Astrocyte (in vitro differentiated cells and primary cell): ENCODE measurements around the gene NRROS. TPM values are rescaled to one million over a fixed set of nuclear protein-coding genes. Genes with fewer than 3 reads are reported as not detected.

Experiments used
- DNase-seq: peaks from one replicate; pipeline ENCODE4 v3.0.0-alpha.2; 2010; ENCODE audit warnings: low read depth
- FAIRE-seq: peaks from 2 replicates; lab custom pipeline; 2011; peaks lifted over from hg19 to GRCh38; lab: Jason Lieb, UNC
- H2AFZ ChIP-seq: 2 replicates; pipeline ENCODE4 v1.6.0; 2012; ENCODE audit warnings: low read depth, low read length, inconsistent platforms
- H3K27ac ChIP-seq: 2 replicates; pipeline ENCODE4 v1.5.1; 2011; ENCODE audit warnings: low read depth, low read length, inconsistent platforms
- H3K27me3 ChIP-seq: 2 replicates; pipeline ENCODE4 v1.6.0; 2011; ENCODE audit warnings: low read length, inconsistent platforms; ENCODE audit not compliant: insufficient read depth
- H3K36me3 ChIP-seq: 2 replicates; pipeline ENCODE4 v1.5.1; 2011; ENCODE audit warnings: low read length, inconsistent platforms; ENCODE audit not compliant: insufficient read depth
- H3K4me1 ChIP-seq: 2 replicates; pipeline ENCODE4 v1.5.1; 2011; ENCODE audit warnings: low read length, inconsistent platforms; ENCODE audit not compliant: insufficient read depth
- H3K4me2 ChIP-seq: 2 replicates; pipeline ENCODE4 v1.6.0; 2012; ENCODE audit warnings: low read length, inconsistent platforms
- H3K4me3 ChIP-seq: 2 replicates; pipeline ENCODE4 v1.5.1; 2011; ENCODE audit warnings: low read depth, mild to moderate bottlenecking, low read length, inconsistent platforms; ENCODE audit not compliant: insufficient read depth
- H3K79me2 ChIP-seq: 2 replicates; pipeline ENCODE4 v1.6.0; 2012; ENCODE audit warnings: mild to moderate bottlenecking, low read length, inconsistent platforms; ENCODE audit not compliant: insufficient read depth
- H3K9ac ChIP-seq: 2 replicates; pipeline ENCODE4 v1.6.0; 2012; ENCODE audit warnings: mild to moderate bottlenecking, low read length, inconsistent platforms
- H3K9me3 ChIP-seq: 2 replicates; pipeline ENCODE4 v1.5.1; 2012; ENCODE audit warnings: low read depth, mild to moderate bottlenecking, low read length, inconsistent platforms; ENCODE audit not compliant: insufficient read depth
- H4K20me1 ChIP-seq: 2 replicates; pipeline ENCODE4 v1.6.0; 2012; ENCODE audit warnings: low read length, inconsistent platforms; ENCODE audit not compliant: insufficient read depth
- H3K27ac Mint-ChIP-seq: one replicate; pipeline ENCODE4 v1.8.0; 2021; ENCODE audit warnings: mild to moderate bottlenecking, mixed read lengths; ENCODE audit not compliant: unreplicated experiment
- H3K27me3 Mint-ChIP-seq: one replicate; pipeline ENCODE4 v1.8.0; 2021; ENCODE audit warnings: low read depth, mixed read lengths; ENCODE audit not compliant: unreplicated experiment
- H3K36me3 Mint-ChIP-seq: one replicate; pipeline ENCODE4 v1.8.0; 2021; ENCODE audit warnings: low read depth, mixed read lengths; ENCODE audit not compliant: unreplicated experiment
- H3K4me1 Mint-ChIP-seq: one replicate; pipeline ENCODE4 v1.8.0; 2021; ENCODE audit warnings: low read depth, mixed read lengths; ENCODE audit not compliant: unreplicated experiment
- H3K4me3 Mint-ChIP-seq: one replicate; pipeline ENCODE4 v1.8.0; 2021; ENCODE audit warnings: mild to moderate bottlenecking, moderate library complexity, mixed read lengths; ENCODE audit not compliant: unreplicated experiment
- H3K9me3 Mint-ChIP-seq: one replicate; pipeline ENCODE4 v1.8.0; 2021; ENCODE audit warnings: mild to moderate bottlenecking, mixed read lengths; ENCODE audit not compliant: unreplicated experiment
- EZH2 ChIP-seq: IDR thresholded peaks from 2 replicates; pipeline ENCODE4 v1.6.1; 2012; ENCODE audit warnings: mild to moderate bottlenecking, low read length, inconsistent platforms; ENCODE audit not compliant: insufficient read depth
- total RNA-seq: library from RNA; stranded (reverse); gene quantifications from 2 replicates; pipeline ENCODE4 v1.2.1, GENCODE V29; 2021
- TF ChIP-seq, protein P1 (sequence below): IDR thresholded peaks from 2 replicates; pipeline ENCODE4 v1.5.1; 2011; ENCODE audit warnings: low read depth, mild to moderate bottlenecking, inconsistent platforms, low read length, moderate library complexity; ENCODE audit not compliant: insufficient read depth

Gene NRROS
- total RNA-seq, 1 donor from 2014 or later, result not detected

DNA sequence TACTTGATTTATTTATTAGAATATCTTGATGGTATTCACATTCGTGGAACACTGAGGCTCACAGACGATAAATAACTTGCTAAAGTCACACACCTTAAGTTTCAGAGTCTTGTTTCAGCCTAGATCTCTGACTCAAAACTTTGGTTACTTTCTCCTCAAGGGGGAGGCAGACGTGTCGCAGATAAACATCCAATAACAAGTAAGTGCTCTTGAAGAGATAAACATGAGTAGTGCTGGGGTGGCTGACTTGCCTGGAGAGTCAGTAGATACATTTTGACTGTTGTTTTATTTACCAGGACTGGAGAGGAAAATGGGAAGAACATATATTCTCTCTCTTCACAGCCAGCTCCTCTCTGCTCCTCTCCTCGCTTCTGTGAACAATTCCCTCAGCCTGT lies 39.8 kb upstream of the NRROS start:
- FAIRE-seq, result no peak
- H3K4me3 Mint-ChIP-seq, result no peak overlapping the region
- no peak overlapping the region for H3K4me2 ChIP-seq
- H3K27me3 Mint-ChIP-seq, result peaks cover 33% of the 10 kb centered on the region
- no peak overlapping the region for H3K4me3 ChIP-seq
- no peaks in the 10 kb centered on the region for H3K4me1 Mint-ChIP-seq
- peaks cover 2% of the 10 kb centered on the region for H3K9me3 Mint-ChIP-seq
- H2AFZ ChIP-seq, result no peak overlapping the region
- no peaks in the 10 kb centered on the region for H3K79me2 ChIP-seq
- no peak for DNase-seq
- TF ChIP-seq, protein P1, sequence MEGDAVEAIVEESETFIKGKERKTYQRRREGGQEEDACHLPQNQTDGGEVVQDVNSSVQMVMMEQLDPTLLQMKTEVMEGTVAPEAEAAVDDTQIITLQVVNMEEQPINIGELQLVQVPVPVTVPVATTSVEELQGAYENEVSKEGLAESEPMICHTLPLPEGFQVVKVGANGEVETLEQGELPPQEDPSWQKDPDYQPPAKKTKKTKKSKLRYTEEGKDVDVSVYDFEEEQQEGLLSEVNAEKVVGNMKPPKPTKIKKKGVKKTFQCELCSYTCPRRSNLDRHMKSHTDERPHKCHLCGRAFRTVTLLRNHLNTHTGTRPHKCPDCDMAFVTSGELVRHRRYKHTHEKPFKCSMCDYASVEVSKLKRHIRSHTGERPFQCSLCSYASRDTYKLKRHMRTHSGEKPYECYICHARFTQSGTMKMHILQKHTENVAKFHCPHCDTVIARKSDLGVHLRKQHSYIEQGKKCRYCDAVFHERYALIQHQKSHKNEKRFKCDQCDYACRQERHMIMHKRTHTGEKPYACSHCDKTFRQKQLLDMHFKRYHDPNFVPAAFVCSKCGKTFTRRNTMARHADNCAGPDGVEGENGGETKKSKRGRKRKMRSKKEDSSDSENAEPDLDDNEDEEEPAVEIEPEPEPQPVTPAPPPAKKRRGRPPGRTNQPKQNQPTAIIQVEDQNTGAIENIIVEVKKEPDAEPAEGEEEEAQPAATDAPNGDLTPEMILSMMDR, result no peak
- TF ChIP-seq EZH2, result no peak
- H3K4me1 ChIP-seq, result no peaks in the 10 kb centered on the region
- no peaks in the 10 kb centered on the region for H3K9me3 ChIP-seq
- peaks cover 9% of the 10 kb centered on the region for H3K27me3 ChIP-seq
- H3K36me3 ChIP-seq, result no peaks in the 10 kb centered on the region
- H3K9ac ChIP-seq, result no peak overlapping the region
- H3K27ac ChIP-seq, result no peak overlapping the region
- no peak overlapping the region for H3K27ac Mint-ChIP-seq
- H3K36me3 Mint-ChIP-seq, result no peaks in the 10 kb centered on the region
- H4K20me1 ChIP-seq, result no peaks in the 10 kb centered on the region

DNA sequence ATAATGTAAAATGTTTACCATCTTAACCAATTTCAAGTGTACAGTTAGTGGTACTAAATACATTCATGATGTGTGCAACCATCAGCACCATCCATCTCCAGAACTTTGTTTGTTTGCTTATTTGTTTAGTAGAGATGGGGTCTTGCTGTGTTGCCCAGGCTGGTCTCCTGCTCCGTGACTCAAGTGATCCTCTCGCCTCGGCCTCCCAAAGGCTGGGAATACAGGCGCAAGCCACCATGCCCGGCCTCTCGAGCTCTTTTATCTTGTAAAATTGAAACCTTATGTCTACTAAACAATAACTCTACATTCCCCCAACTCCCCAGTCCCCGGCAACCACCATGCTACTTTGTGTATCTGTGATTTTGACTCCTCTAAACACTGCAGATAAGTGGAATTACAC lies 39.1 kb upstream of the NRROS start:
- Mint-ChIP-seq H3K27ac (no peak overlapping the region), H3K4me1 (no peaks in the 10 kb centered on the region), H3K27me3 (peaks cover 31% of the 10 kb centered on the region), H3K9me3 (peaks cover 2% of the 10 kb centered on the region), H3K36me3 (no peaks in the 10 kb centered on the region), H3K4me3 (no peak overlapping the region)
- Histone ChIP-seq H4K20me1 (no peaks in the 10 kb centered on the region), H3K9ac (no peak overlapping the region), H3K36me3 (no peaks in the 10 kb centered on the region), H3K4me3 (no peak overlapping the region), H3K27me3 (peaks cover 12% of the 10 kb centered on the region), H2AFZ (no peak overlapping the region), H3K27ac (no peak overlapping the region), H3K4me1 (no peaks in the 10 kb centered on the region), H3K9me3 (no peaks in the 10 kb centered on the region), H3K4me2 (no peak overlapping the region), H3K79me2 (no peaks in the 10 kb centered on the region)
- no peak for TF ChIP-seq EZH2
- TF ChIP-seq, protein P1, result no peak
- no peak for DNase-seq
- FAIRE-seq, result no peak

DNA sequence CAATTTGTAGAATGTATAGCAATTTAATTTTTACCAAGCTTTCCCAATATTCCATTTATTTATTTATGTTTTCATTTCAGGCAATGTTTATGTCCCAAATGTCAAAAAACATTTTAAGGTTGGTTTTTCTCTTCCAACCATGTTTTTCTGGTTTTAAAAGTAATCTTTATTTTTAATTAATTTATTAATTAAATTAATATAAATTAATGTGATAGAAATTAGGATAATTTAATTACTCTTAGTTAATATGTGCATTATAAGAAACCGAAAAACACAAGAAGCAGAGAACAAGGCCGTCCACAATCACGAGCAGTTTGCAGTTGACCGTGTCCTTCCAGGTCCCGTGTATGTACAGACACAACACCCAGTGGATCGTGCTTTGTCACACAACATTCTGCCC lies 36.8 kb upstream of the NRROS start:
- FAIRE-seq, result no peak
- TF ChIP-seq, protein P1, result no peak
- no peak for TF ChIP-seq EZH2

More for the DNA sequence above, 36.8 kb upstream of the NRROS start:
- H3K9ac ChIP-seq, result no peak overlapping the region
- no peaks in the 10 kb centered on the region for H4K20me1 ChIP-seq
- no peak overlapping the region for H3K27ac ChIP-seq
- Mint-ChIP-seq H3K27ac (no peak overlapping the region), H3K9me3 (no peaks in the 10 kb centered on the region), H3K36me3 (no peaks in the 10 kb centered on the region), H3K27me3 (peaks cover 14% of the 10 kb centered on the region), H3K4me1 (no peaks in the 10 kb centered on the region), H3K4me3 (no peak overlapping the region)
- no peak overlapping the region for H3K4me2 ChIP-seq
- DNase-seq, result no peak
- H3K4me3 ChIP-seq, result no peak overlapping the region
- H3K9me3 ChIP-seq, result no peaks in the 10 kb centered on the region
- peaks cover 13% of the 10 kb centered on the region for H3K27me3 ChIP-seq
- no peaks in the 10 kb centered on the region for H3K79me2 ChIP-seq
- H3K36me3 ChIP-seq, result no peaks in the 10 kb centered on the region
- H3K4me1 ChIP-seq, result no peaks in the 10 kb centered on the region
- H2AFZ ChIP-seq, result no peak overlapping the region
